IPS-NIHi7 (cell line): ENCODE measurements around the gene TFDP2.

Experiments
- DNase-seq: peaks from one replicate; pipeline ENCODE4 v3.0.0; 2012; ENCODE audit warnings: mixed read lengths; ENCODE audit errors: extremely low spot score

TFDP2 gene

DNA sequence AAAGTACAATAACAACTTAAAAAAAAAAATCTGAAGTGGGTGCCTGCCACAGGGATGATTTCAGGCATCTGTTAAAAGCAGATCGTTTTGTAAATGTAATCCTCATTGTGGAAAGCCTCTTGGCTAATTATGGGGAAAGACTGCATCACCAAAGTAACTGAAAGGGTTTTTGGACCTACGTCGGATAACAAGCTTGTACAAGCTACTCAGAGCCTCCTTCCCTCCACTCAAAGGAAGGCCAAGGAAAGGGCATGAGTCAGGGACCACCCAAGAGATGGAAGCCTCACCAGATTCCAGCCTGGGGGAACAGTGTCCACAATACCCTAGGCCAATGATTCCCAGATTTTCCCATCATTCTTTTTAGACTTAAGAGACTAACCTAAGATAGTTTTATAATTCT is 188.6 kb downstream of the TFDP2 start:
- no peak for DNase-seq

DNA sequence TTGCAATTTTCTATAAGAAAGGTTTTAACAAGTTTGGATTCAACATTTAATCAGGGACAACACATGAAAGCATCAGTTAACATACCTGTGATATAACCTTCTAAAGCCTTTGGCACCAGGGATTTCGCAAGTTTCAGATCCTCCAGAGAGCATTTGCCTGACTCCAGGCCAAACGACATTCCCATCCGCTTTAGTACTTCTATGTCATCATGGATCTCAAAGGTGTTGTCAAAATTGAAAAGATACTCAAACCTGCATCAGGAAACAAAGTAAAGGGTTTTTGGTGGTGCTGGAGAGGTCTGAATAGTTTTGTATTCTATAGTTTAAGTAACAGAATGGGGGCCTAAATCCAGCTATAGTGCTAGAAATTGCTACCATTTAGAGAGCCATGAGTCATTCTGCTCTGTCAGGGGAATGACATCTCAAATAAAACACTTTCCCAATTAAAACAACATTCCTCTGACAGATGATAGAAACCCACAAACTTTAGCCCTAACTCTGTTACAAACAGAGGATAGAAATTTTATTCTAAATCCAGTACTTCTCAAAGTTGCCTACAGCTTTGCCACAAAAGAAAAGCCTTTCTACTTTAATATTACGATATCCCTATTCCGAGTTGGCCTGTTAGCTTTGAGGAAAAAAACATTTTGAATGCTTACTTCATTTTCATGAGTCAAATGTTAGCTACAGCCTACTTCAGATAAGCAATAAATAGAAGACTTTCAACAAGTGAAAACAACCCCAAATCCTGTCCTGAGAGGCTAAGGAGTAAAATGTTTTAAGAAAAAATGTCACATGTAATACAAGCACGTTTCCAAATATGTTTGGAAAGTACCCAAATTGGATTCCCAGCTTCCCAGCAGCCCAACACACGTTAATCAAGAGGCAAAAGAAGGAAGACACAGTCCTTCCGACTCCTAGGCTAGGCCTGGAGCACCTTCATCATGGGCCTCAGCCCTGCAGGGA is 189.5 kb downstream of the TFDP2 start:
- no peak for DNase-seq

DNA sequence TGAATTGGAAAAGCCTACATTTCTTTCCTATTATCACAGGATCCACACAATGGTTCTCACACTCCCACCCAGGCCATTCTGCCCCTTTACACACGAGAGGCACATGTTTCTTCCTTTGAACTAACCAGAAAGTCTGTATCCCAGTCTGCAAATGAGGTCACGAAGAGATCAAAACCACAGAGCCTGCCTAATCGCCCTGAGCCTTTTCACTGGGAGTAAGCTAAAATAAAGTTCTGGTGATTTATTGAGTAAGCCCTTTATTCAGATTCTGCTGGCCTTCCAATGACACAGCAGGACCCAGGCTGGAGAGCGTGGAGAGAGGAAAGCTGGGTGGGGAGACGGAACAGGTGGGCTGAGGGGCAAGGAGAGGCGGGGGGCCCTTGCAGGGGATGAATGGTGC is 194.2 kb downstream of the TFDP2 start:
- no peak for DNase-seq

DNA sequence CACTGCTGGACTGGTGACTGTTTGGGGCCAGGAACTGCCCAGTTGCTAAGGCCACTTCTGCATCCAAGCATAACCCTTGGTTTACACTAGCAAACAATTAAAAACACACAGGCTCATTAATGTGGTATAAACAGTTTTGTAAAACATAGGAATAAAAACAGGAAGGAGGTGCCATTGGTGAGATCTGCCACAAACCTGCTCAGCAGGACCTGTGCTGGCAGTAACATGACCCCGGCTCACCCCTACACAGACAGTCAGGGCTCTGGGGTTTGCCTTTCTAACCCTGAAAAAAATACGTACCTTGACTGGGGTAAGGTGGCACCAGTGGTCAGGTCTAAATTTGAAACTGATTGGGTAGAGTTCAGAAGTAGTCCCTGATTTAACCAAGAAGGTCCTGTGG is 196.7 kb downstream of the TFDP2 start:
- no peak for DNase-seq

DNA sequence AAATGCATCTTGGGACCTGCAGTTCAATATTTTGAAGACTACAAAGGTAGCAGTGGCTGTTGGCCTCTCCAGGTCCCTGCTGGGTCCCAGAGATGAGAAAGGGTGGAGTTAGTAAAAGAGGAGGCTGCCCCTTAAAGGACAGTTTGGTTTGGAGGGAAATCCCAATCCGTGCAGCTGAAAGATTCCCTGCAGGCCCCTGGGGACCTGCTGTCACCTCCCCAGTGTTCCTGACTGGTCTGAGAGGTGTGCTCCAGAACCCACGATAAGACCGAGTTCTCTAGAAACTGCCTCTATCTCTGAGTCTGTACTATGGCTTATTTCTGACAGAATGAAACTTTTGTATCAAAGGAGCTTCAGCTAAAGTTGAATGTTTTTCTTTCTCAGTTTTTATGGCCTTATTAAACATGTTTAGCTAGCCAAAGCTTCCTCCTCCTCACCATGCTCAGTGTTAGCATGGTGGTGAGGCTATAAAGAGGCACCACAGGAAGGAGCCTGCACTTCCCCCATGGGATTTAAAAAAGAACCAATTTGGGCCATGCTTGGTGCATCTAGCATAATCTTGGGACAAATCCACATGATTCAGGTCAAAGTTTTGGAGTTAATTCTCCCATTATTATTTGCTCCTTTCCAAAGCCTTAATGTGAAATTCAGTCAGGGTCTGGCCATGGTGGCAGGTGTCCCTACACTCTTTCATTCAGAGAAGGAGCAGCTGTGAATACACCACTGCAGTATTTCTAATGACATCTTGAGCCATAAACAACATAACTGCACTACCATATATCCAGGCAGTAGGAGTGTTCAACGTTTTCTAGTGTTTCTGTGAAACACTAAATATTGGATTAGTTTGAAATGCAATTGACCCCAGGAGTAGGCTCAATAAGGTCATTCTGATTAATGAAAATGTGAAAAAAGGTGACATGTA is 198.5 kb downstream of the TFDP2 start:
- no peak for DNase-seq

DNA sequence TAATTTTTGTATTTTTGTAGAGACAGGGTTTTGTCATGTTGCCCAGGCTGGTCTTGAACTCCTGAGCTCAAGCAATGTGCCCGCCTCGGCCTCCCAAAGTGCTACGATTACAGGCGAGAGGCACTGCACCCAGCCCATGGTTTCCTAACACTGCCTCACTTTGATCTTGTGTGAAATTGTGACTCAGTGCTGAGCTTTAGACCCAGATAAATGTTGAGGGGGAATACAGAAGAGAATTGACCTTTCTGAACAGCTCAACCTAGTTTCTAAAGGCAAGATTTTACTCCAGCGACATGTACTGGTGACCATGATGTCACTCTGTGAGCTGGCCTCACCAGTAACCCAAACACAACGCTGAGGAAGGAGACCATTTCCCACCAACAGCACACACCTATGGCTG is 199.4 kb downstream of the TFDP2 start:
- DNase-seq: no peak

DNA sequence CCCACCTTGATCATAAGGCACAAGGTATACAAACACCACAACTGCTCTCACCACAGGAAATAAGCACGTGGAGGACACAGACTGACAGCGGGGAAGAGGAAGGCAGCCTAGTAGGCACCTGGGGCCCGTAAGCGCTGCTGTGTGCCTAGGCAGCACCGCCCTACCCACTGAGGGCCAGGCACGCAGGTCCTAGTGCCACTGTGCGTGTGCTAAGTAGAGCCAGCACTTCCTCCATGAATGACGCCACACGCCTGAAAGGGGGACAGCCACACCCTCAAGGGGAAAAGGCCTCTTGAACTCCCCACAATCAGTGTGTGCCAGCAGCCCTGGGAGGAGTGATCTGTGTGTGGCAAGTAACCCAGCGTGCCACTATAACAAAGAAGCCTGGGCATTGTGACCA is 199.9 kb downstream of the TFDP2 start:
- DNase-seq: no peak

DNA sequence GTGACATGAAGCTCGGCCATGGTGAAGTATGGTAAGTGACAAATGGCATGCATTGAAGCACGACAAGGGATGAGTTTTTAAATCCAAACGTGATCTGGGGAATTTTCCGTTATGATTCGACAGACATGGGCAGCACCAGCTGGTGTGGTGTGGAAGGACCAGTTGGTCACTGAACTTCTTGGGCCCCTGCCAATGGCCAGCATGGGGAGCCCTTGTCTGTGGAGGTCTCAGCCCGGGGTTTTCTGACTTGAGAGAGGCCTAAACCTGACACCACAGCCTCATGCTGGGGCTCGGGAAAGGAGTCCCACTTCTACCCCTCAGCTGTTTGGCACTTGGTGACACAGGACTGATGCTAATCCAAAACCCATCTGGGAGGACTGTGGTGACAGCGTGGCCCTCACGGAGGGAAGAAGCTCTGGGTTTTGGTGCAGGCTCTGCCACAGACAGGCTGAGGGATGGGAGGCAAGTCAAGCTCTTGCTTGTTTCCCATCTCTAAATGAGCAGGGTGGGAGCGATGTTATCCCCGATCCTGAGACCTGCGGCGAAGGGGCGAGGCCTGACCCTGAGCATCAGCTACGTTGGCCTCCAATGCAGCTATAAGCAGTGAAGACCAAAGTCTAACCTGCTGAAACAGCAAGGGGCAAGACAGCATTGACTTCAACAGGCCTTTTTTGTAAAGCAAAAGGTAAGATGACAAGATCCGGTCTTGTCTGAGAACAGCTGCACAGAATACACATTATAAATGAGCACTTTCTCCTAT is 203.4 kb downstream of the TFDP2 start:
- DNase-seq: no peak

DNA sequence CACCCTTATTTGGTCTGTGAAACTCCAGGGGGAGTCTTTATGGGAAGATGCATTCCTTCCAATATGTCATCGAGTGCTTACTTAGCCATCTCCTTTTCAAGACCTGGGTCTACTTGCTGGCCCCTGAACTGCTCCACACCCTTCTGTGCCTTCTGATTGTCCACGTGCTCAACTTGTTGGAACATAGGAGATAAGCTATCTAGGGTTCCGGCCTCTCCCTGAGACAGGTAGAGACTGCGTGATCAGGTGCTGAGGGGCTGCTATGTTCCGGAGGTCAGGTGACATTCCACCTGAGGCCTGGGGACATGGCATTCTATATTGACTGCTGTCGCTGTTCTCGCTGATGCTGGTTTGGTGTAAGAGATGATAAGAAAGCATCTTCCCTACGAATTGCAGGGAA is 207.3 kb downstream of the TFDP2 start:
- DNase-seq: no peak

DNA sequence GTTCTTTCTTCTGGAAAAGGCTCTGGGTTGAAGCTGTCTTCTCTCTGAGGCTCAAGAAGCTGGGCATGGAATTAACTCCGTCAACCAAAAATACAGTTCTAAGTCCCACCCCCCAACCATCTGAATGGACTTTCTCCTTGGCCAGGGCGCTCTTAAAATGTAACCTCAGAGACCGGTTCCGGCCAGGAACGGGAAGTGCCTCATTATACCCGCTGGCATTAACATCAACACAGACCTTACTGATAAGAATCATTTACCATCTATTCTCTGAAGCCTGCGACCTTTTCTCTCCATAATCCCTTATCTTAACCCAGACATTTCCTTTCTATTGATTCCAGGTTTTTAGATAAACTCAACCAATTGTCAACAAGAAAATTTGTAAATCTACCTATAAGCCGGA is 208.3 kb downstream of the TFDP2 start:
- no peak for DNase-seq

DNA sequence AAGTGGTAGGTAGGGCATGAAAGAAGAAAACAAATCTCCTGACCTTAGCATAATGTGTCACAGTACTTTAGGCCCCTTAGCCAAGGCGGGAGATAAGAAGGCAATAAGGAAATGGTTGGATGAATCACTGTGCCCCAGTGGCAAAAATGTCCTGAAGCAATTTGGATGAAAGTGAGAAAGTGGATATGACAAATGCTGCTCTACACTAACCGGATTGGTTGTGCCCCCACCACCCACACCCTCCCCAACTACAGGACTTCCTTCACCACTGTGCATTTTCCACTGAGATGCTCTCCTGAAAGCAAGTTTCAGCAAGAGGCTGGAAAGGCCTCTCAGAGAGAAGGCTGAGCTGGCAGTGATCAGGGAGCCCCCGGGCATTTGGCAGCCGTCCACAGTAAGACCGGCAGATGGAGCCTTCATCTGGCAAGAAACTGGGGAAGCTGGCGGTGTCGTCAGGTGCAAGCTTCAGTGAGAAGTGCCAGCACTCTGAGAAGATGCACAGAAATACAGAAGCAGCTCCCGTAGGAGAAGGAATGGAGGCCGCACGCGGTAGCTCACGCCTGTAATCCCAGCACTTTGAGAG is 209.1 kb downstream of the TFDP2 start:
- peak; percentile 24 for DNase-seq

DNA sequence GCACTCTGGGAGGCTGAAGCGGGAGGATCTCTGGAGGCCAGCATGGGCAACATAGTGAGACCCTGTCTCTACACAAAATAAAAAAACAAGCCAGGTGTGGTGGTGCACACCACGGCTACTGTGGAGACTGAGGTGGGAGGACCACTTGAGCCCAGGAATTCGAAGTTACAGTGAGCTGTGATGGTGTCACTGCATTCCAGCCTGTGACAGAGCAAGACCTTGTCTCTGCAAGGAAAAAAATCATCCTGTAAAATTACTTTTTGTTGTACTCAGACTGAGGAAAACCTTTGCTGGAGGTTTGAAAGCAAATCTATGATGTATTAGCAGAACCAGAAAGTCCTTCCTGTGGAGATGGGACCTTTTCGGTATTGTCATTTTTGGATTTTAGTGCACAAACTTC is 209.6 kb downstream of the TFDP2 start:
- DNase-seq: no peak

DNA sequence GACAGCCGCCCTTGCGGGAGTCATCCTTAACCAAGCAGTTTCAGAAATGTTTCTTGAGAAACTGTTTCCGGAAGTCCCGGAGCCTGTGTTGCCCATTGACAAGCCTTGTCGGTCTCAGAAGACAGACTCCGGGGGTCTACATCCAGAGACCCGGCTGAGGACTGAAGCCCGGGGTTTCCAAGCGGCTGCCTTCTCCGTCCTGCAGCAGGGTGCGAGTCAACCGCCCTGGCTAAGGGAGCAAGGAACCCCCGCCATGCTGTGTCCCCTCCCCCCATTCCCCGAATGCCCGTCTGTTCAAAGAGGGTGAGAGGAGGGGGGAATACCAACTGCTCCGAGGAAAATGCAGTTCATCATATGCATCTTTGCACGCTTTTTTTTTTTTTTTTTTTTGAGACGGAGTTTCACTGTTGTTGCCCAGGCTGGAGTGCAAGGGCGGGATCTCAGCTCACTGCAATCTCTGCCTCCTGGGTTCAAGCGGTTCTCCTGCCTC is 211.3 kb downstream of the TFDP2 start:
- peak; percentile 15 for DNase-seq

DNA sequence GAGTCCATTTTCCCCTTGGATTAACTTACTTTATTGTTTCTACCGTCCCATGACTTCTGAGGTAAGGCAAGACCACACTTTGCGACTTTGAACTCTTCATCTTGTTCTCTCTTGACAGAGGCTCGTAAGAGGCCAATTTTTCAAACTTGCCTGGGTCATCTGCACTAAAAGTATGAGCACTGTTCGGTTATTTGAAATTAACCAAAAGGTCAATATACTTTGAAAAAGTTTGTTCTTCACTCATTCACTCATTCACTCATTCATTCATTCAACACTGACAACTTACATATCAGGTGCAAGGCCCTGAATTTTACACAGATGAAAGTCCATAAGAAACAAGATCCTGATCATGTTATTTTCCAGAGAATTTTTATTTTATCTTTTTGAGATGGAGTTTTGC is 215.0 kb downstream of the TFDP2 start:
- DNase-seq: no peak

DNA sequence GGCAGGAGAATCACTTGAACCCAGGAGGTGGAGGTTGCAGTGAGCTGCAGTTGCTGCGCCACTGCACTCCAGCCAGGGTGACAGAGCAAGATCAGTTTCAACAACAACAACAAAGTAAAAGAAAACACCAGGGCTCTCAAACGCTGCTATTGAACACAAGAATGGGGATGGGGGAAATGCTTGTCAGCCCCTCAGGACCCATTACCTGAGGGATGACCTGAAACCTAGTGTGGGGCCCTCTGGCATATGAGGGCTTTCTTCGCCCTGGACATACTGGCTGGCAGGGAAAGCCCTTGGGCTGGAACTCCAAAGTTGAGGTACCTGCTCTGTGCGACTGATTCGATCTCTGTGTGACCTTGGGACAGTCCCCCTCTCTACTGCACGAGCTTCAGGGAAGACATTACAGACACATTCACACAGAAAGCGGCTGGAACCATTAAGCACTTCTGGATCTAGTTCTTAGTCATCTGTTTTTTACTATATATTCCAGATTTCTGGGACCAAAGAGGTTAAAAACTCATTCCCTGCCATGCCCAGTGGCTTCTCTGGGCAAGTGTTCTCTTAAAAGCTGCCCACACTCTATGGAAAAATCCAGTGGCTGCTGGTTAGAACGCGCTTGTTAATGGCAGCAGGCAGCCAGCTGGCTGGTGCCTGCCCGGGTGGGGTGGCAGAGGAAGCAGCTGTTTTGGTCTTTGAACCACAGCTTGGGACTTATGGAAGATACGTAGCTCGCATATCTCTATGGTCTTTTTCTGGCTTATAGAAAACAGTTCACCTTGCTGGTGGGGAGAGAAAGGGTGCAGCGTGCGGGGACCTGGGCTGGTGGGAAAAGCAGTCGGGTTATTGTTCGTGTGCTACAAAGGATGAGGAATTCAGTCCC is 215.7 kb downstream of the TFDP2 start:
- no peak for DNase-seq

DNA sequence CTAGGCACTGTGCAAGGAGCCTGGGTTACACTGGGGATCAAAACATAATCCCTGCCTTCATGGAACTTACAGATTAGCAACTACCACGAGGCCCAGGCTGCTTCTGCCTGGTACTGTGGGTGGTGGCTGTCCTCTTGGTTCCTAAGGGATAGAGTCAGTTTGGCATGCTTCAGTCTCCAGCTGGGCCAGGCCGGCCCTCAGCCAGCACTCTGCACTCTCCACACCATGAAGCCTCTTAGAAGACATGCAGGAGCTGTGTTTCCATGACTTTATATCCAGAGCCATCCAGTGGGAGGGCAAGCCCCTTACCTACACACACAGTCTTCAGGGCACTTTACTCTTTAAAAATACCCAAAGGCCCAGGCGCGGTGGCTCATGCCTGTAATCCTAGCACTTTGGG is 218.5 kb downstream of the TFDP2 start:
- DNase-seq: no peak

DNA sequence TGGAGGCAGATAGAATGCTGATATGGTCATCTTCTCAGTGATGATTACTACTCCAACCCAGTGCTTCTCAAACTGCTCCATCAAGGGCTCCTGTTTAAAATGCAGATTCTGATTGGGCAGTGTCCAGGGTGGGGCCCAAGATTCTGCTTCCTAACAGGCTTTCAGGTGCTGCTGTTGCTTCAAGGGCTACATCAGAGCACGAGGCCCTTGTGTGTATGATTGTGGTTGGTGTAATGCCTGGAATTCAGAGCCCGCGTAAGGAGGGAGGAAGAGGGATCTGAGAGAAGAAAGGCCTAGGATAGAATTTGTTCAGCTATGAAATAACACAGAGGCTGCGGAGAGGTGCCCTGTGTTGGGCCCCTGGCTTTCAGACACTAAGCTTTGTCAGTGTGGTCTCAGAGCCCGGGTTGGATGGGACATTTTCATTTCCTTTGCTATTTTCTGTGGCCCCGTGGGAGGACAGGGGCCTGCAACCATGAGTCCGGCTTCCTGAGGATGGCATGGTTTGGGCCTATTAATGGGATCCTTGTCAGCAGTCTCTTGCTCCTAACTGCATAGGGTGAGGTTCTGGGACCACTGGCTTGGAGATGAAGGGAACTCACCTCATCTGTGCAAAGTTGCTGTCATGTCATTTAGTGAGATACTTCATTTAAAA is 219.9 kb downstream of the TFDP2 start:
- no peak for DNase-seq

DNA sequence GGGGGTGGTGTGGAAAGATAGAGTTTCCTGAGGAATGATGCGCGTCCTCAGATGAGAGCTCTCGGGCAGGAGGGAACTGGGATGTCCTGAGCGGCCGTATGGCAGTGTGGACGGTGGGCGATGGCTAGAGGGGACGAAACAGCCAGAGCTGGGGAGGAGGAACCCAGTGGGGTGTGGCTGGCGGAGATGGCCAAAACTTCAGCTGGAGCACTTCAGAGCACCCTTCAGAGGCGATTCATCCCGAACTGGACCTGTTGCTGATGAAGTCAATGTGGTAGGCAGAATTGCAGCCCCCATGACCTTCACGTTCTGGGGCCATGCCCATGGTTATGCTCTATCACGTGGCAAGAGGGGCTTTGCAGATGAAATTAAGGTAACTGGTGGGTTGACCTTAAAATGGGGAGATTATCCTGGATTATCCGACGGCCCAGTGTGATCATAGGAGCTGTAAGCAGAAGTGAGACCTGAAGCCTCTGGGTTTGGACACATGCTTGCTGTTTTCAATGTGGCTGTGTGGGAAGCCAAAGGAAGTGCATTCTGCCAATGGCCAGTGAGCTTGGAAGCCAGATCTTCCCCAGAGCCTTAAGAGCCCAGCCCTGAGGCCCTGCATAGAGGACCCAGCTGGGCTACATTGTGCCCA is 220.6 kb downstream of the TFDP2 start:
- no peak for DNase-seq

DNA sequence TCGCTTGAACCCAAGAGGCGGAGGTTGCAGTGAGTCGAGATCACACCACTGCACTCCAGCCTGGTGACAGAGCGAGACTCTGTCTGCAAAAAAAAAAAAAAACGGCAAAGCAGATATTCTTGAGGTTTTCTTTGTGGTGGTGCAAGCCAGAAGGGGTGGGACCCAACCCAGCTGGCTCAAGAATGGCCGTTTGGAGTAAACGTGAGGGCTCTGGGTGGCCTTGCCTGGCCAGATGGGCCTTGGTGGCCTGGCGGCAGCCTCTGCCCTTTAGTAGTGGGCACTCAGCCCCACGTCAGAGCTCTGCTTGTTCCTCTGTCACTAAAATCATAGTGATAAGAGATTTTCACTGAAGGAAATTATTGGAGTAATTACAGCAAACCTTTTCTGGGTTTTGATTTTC is 222.4 kb downstream of the TFDP2 start:
- no peak for DNase-seq
